Vagina (tissue), 2 donors: Measurements from ENCODE around the gene ERP27. TPM values are rescaled to one million over a fixed set of nuclear protein-coding genes. Genes with fewer than 3 reads are reported as not detected.
A peak's percentile ranks its signal among the peaks of the same experiment; 100 is the strongest.

Experiments
- DNase-seq, 2 donors: peaks; one replicate each; pipeline ENCODE4 v3.0.0-alpha.2; 2017; ENCODE audit errors: extremely low spot score in 2 of 2
- H3K27ac ChIP-seq: fragments of 200-600 bp; sonication (generic); one replicate; pipeline ENCODE4 v1.5.1; 2019
- H3K27me3 ChIP-seq: fragments of 200-600 bp; sonication (generic); one replicate; pipeline ENCODE4 v1.5.1; 2019
- H3K36me3 ChIP-seq, 2 donors: fragments of 200-600 bp; sonication (generic); one replicate each; pipeline ENCODE4 v1.5.1; 2017 to 2019
- H3K4me1 ChIP-seq: fragments of 200-600 bp; sonication (generic); one replicate; pipeline ENCODE4 v1.5.1; 2019
- H3K4me3 ChIP-seq, 2 donors: fragments of 200-600 bp; sonication (generic); 1 replicate in 1 of 2; 2 replicates in 1 of 2; pipeline ENCODE4 v1.5.1; 2016 to 2019
- H3K9me3 ChIP-seq: fragments of 200-600 bp; sonication (generic); one replicate; pipeline ENCODE4 v1.5.1; 2019
- POLR2A ChIP-seq, 2 donors: fragments of 450-650 bp; IDR thresholded peaks; one replicate each; pipeline ENCODE4 v1.6.1; 2017; ENCODE audit warnings: antibody characterized with exemption in 2 of 2, mild to moderate bottlenecking in 2 of 2, moderate library complexity in 2 of 2
- POLR2AphosphoS5 ChIP-seq, 2 donors: sonication (generic); formaldehyde crosslinking; IDR thresholded peaks; one replicate each; pipeline ENCODE4 v1.9.0; 2017; ENCODE audit warnings: antibody characterized with exemption in 2 of 2, mild to moderate bottlenecking in 2 of 2, low read depth in 1 of 2; ENCODE audit not compliant: insufficient read depth in 1 of 2
- intact Hi-C: fragments of 100-400 bp; cut with DNase I; formaldehyde crosslinking; loops from one replicate; pipeline ENCODE4 v1.15.1; 2023
- total RNA-seq: library from RNA; depleted of rRNA; stranded (reverse); fragments of >200 nt; gene quantifications from one replicate; pipeline ENCODE4 v1.2.3, GENCODE V29; 2016
- TF ChIP-seq, protein P1 (sequence below), 3 experiments: fragments of 450-650 bp in 2 of 3; fragments of 200-600 bp in 1 of 3; sonication (generic) in 1 of 3; IDR thresholded peaks; one replicate each; pipeline ENCODE4 v1.5.1; 2017 to 2019; ENCODE audit warnings: antibody characterized with exemption in 3 of 3, mild to moderate bottlenecking in 2 of 3, moderate library complexity in 2 of 3

The ERP27 gene
- total RNA-seq, 1 donor from 2014 or later, result 2.2 TPM

DNA sequence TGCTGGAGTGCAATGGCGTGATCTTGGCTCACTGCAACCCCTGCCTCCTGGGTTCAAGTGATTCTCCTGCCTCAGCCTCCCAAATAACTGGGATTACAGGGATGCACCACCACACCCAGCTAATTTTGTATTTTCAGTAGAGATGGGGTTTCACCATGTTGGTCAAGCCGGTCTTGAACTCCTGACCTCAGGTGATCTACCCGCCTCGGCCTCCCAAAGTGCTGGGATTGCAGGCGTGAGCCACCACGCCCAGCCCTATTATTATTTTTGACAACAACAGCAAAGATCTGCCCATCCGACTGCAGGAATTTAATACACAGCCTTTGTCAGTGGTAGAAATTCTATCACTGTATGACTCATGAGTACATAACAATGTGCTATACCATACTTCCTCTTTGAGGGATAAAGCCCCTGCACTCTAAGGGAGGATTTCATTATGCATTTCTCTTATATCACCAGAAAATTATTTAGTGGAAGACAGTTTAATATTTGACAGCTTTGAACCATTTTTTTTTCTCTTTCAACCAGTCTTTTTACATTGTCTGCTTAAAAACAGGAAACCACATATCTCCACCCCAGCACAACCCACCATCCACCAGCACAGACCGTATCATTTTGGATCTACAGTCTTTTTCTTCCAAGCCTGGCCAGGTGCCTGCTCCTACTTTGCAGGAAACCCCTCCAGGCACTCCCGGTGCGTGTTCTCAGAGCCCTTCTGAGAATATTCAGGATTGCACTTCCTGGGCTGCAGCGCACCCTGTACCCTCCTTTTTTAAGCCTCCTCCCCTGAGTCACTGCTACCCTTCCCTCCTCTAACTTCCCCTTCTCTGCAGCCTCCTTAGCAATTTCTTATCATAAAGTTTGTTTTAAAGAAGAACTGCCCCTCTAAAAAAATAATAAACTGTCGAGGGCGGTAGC is 22.5 kb upstream of the ERP27 start:
- Histone ChIP-seq H3K36me3 (no peaks in the 10 kb centered on the region), H3K27ac (peak overlapping the region; percentile 62), H3K27me3 (no peaks in the 10 kb centered on the region), H3K9me3 (no peaks in the 10 kb centered on the region), H3K4me3 (peak overlapping the region; percentile 14 to 44), H3K4me1 (peaks cover 44% of the 10 kb centered on the region)
- DNase-seq, result no peak
- intact Hi-C loops, result no loop called here
- TF ChIP-seq POLR2A (IDR thresholded peaks at IDR 0.05) (no peak), POLR2AphosphoS5 (IDR thresholded peaks at IDR 0.05; ENCODE audit: insufficient read depth in 1 of 2, low read depth in 1 of 2) (no peak)
- TF ChIP-seq, protein P1, sequence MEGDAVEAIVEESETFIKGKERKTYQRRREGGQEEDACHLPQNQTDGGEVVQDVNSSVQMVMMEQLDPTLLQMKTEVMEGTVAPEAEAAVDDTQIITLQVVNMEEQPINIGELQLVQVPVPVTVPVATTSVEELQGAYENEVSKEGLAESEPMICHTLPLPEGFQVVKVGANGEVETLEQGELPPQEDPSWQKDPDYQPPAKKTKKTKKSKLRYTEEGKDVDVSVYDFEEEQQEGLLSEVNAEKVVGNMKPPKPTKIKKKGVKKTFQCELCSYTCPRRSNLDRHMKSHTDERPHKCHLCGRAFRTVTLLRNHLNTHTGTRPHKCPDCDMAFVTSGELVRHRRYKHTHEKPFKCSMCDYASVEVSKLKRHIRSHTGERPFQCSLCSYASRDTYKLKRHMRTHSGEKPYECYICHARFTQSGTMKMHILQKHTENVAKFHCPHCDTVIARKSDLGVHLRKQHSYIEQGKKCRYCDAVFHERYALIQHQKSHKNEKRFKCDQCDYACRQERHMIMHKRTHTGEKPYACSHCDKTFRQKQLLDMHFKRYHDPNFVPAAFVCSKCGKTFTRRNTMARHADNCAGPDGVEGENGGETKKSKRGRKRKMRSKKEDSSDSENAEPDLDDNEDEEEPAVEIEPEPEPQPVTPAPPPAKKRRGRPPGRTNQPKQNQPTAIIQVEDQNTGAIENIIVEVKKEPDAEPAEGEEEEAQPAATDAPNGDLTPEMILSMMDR (IDR thresholded peaks at IDR 0.05), result no peak

DNA sequence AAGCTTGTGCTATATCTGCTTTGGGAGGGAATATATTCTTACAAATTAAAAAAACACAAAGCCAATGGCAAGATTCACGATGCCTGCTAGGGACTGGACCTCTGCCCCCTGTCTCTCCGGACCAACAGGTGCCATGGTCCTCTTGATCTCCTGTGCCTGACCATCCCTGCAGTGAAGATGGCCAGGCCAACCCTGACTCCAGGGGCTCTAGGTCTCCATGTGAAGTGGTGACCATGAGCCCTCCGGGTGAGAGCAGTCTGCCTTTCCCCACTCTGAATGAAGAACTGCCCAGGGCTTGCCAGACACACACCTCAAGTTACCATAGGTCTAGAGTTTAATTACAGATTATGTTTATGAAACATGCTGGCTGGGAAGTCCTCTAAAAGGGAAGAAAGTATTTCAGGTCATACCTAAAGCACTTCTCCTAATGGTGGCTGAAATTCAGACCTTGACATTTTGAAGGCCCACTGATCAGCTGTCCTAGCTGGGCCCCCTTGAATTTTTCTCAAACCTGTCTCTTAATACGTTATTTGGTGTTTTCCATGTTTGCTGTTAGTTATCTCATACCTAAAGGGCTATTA is 21.7 kb upstream of the ERP27 start:
- no peaks in the 10 kb centered on the region for H3K27me3 ChIP-seq
- H3K9me3 ChIP-seq, result no peaks in the 10 kb centered on the region
- no peak for DNase-seq
- no peak for TF ChIP-seq POLR2A (IDR thresholded peaks at IDR 0.05)
- no peak for TF ChIP-seq POLR2AphosphoS5 (IDR thresholded peaks at IDR 0.05; ENCODE audit: insufficient read depth in 1 of 2, low read depth in 1 of 2)
- TF ChIP-seq, protein P1 (IDR thresholded peaks at IDR 0.05), result no peak
- H3K36me3 ChIP-seq, result no peaks in the 10 kb centered on the region
- intact Hi-C loops, result no loop called here
- H3K27ac ChIP-seq, result peak overlapping the region; percentile 62
- H3K4me1 ChIP-seq, result peaks cover 44% of the 10 kb centered on the region
- peak overlapping the region; percentile 14 to 44 for H3K4me3 ChIP-seq

DNA sequence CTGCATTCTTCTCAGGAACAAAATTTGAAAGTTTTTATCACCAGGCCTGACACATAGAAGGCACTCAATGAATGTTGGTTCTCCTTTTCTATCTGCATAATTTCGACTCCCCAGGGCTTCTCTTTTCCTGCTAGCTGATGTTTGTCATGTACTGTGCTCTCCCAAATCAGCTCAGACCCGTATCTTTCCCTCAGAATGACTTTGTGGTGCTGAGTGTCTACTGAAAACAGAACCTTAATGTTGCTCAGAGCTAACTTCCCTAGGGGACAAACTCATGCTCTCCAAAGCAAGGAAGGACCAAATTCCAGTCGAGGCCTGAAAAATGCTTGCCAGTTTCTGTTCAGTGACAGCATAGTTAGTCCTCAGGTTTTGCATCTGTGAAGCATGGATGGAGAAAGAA is 21.1 kb upstream of the ERP27 start:
- H3K36me3 ChIP-seq, result no peaks in the 10 kb centered on the region
- peaks cover 44% of the 10 kb centered on the region for H3K4me1 ChIP-seq
- peak overlapping the region; percentile 62 for H3K27ac ChIP-seq
- intact Hi-C loops, result no loop called here
- H3K27me3 ChIP-seq, result no peaks in the 10 kb centered on the region
- H3K9me3 ChIP-seq, result no peaks in the 10 kb centered on the region
- no peak for DNase-seq
- TF ChIP-seq POLR2AphosphoS5 (IDR thresholded peaks at IDR 0.05; ENCODE audit: insufficient read depth in 1 of 2, low read depth in 1 of 2) (no peak), POLR2A (IDR thresholded peaks at IDR 0.05) (no peak)
- TF ChIP-seq, protein P1 (IDR thresholded peaks at IDR 0.05), result no peak
- peak overlapping the region; percentile 14 to 44 for H3K4me3 ChIP-seq

DNA sequence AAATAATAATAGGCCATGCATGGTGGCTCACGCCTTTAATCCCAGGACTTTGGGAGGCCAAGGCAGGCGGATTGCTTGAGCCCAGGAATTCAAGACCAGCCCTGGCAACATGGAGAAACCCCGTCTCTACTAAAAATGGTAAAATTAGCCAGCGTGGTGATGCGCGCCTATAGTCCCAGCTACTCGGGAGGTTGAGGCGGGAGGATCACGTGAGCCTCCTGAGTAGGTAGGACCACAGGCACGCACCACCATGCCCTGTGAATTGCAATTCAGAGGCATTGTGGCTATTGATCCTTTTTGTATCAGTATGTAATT is 20.7 kb upstream of the ERP27 start:
- H3K27ac ChIP-seq, result peak overlapping the region; percentile 62
- no peaks in the 10 kb centered on the region for H3K36me3 ChIP-seq
- no peaks in the 10 kb centered on the region for H3K27me3 ChIP-seq
- peaks cover 44% of the 10 kb centered on the region for H3K4me1 ChIP-seq
- DNase-seq, result no peak
- intact Hi-C loops, result no loop called here
- H3K4me3 ChIP-seq, result peak overlapping the region; percentile 14 to 44
- TF ChIP-seq, protein P1 (IDR thresholded peaks at IDR 0.05), result no peak
- TF ChIP-seq POLR2AphosphoS5 (IDR thresholded peaks at IDR 0.05; ENCODE audit: insufficient read depth in 1 of 2, low read depth in 1 of 2) (no peak), POLR2A (IDR thresholded peaks at IDR 0.05) (no peak)
- H3K9me3 ChIP-seq, result no peaks in the 10 kb centered on the region
